Dendritic cell treated with granulocyte-macrophage colony-stimulating factor and Interleukin-4, amounts not matched to agents 40 ng/mL and 50 ng/mL, for 4 days (primary cell): ENCODE measurements around the gene TEX55.
"Not testable (repeated sequence)": the region's sequence is repeated elsewhere in the genome, so short reads cannot be mapped to it uniquely, and the experiment has no call there.

Experiments used
- H3K27ac Mint-ChIP-seq: one replicate; pipeline ENCODE4 v1.8.0; 2022; ENCODE audit warnings: mild to moderate bottlenecking, mixed read lengths
- H3K27me3 Mint-ChIP-seq: one replicate; pipeline ENCODE4 v1.8.0; 2022; ENCODE audit warnings: mild to moderate bottlenecking, mixed read lengths
- H3K36me3 Mint-ChIP-seq: one replicate; pipeline ENCODE4 v1.8.0; 2022; ENCODE audit warnings: low read depth, mixed read lengths
- H3K4me1 Mint-ChIP-seq: one replicate; pipeline ENCODE4 v1.8.0; 2022; ENCODE audit warnings: low read depth, mixed read lengths
- H3K4me3 Mint-ChIP-seq: one replicate; pipeline ENCODE4 v1.8.0; 2022; ENCODE audit warnings: mild to moderate bottlenecking, moderate library complexity, mixed read lengths
- H3K9me3 Mint-ChIP-seq: one replicate; pipeline ENCODE4 v1.8.0; 2022; ENCODE audit warnings: mixed read lengths
- intact Hi-C: fragments of 100-400 bp; cut with micrococcal nuclease; formaldehyde crosslinking; loops from one replicate; pipeline ENCODE4 v1.15.0; 2022

Gene TEX55

GRCh38 chr3:119145500-119146167 is at the start of gene TEX55:
Gene TEX55, plus strand, starts transcription at chr3:119146165. Its CDS starts 25 bp downstream, at chr3:119146190.
- Mint-ChIP-seq H3K36me3 (no peaks in the 10 kb centered on the region), H3K4me1 (no peaks in the 10 kb centered on the region), H3K27ac (no peak within 1 kb of the TSS), H3K4me3 (no peak within 1 kb of the TSS), H3K27me3 (no peaks in the 10 kb centered on the region), H3K9me3 (no peaks in the 10 kb centered on the region)
- intact Hi-C loops, result loop anchor here (5.0 to 10.0 kb wide), 2 partner anchors 97 to 539 kb away; partner anchors contain the start of gene B4GALT4

DNA sequence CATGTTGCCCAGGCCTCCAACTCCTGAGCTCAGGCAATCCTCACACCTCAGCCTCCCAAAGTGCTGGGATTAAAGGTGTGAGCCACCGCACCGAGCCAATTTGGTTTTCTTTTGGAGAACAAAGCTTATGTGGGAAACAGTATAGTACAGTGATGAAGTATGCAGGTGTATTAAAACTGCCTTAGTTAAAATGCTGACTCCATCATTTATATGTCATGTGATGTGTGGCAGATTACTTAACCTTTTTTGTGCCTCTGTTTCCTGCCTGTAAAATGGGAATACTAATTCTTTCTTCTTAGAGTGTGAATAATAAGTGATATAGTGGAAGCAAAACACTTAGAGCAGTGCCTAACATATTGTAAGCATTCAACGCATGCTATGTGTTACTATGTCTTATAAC is 48.0 kb upstream of the TEX55 start:
- Mint-ChIP-seq H3K36me3 (no peaks in the 10 kb centered on the region), H3K27ac (no peak overlapping the region), H3K27me3 (no peaks in the 10 kb centered on the region), H3K4me1 (no peaks in the 10 kb centered on the region), H3K4me3 (no peak overlapping the region), H3K9me3 (no peaks in the 10 kb centered on the region)
- intact Hi-C loops, result loop anchor here (1.0 kb wide), 1 partner anchor 216 kb away; no protein-coding TSS in a partner anchor

DNA sequence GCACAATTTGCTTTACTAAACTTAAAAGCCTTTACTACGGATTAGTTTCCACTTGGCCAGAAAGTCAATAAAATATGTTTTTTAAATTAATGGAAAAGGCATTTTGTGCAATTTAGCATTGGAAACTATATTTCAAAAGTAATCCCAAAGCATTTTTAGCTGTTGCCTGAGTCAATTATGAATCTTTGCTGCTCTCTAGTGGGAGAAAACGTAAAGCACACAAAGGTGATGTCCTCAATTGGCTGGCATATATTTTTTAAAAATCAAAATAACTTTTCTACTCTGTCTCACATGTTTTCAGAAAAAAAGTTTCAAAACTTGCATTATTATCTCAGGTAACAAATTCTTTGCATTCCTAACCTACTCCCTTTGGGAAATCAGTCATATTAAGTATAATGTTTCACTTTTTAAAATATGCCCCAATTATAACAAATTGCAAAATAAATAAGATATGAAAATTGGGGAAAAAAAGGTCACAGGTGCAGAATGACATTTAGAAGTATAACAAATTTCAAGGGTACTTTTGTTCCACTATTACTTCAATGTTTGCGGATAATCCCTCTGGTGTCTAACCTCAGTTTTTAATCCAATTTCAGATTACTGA is 47.2 kb upstream of the TEX55 start:
- intact Hi-C loops, result loop anchor here (1.0 kb wide), 1 partner anchor 216 kb away; no protein-coding TSS in a partner anchor
- H3K36me3 Mint-ChIP-seq, result no peaks in the 10 kb centered on the region
- no peak overlapping the region for H3K4me3 Mint-ChIP-seq
- no peak overlapping the region for H3K27ac Mint-ChIP-seq
- no peaks in the 10 kb centered on the region for H3K4me1 Mint-ChIP-seq
- no peaks in the 10 kb centered on the region for H3K9me3 Mint-ChIP-seq
- H3K27me3 Mint-ChIP-seq, result no peaks in the 10 kb centered on the region

- H3K4me1 Mint-ChIP-seq, result no peaks in the 10 kb centered on the region
- no peak overlapping the region for H3K27ac Mint-ChIP-seq
- H3K9me3 Mint-ChIP-seq, result no peaks in the 10 kb centered on the region
- H3K4me3 Mint-ChIP-seq, result no peak overlapping the region
- H3K27me3 Mint-ChIP-seq, result no peaks in the 10 kb centered on the region
- intact Hi-C loops, result no loop called here
- H3K36me3 Mint-ChIP-seq, result no peaks in the 10 kb centered on the region
Measured at GRCh38 chr3:119099785-119100184, 46.2 kb upstream of the TEX55 start.

- H3K4me3 Mint-ChIP-seq, result no peak overlapping the region
- no peaks in the 10 kb centered on the region for H3K4me1 Mint-ChIP-seq
- no peaks in the 10 kb centered on the region for H3K36me3 Mint-ChIP-seq
- H3K27me3 Mint-ChIP-seq, result peaks cover 2% of the 10 kb centered on the region
- intact Hi-C loops, result no loop called here
- no peaks in the 10 kb centered on the region for H3K9me3 Mint-ChIP-seq
- H3K27ac Mint-ChIP-seq, result no peak overlapping the region
Measured at GRCh38 chr3:119104031-119104430, 41.9 kb upstream of the TEX55 start.

DNA sequence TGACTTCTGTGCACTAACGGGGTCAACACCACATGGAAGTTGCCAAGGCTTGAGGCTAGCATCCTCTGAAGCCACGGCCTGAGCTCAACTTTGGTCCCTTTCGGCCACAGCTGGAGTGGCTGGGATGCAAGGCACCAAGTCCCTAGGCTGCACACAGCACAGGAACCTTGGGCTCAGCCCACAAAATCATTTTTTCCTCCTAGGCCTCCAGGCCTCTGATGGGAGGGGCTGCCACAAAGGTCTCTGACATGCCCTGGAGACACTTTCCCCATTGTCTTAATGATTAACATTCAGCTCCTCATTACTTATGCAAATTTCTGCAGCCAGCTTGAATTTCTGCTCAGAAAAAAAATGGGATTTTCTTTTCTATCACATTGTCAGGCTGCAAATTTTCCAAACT is 27.6 kb upstream of the TEX55 start:
- H3K27me3 Mint-ChIP-seq, intact Hi-C loops: not testable (repeated sequence)
- H3K9me3 Mint-ChIP-seq, result peaks cover 54% of the 10 kb centered on the region

GRCh38 chr3:119120480-119120879 is 25.5 kb upstream of the TEX55 start:
- Mint-ChIP-seq H3K36me3 (no peaks in the 10 kb centered on the region), H3K4me3 (no peak overlapping the region), H3K4me1 (no peaks in the 10 kb centered on the region), H3K9me3 (peaks cover 37% of the 10 kb centered on the region), H3K27me3 (no peaks in the 10 kb centered on the region), H3K27ac (no peak overlapping the region)
- intact Hi-C loops, result no loop called here

More for the DNA sequence above, 27.6 kb upstream of the TEX55 start:
- H3K4me3 Mint-ChIP-seq, H3K4me1 Mint-ChIP-seq, H3K36me3 Mint-ChIP-seq, H3K27ac Mint-ChIP-seq: not testable (repeated sequence)

DNA sequence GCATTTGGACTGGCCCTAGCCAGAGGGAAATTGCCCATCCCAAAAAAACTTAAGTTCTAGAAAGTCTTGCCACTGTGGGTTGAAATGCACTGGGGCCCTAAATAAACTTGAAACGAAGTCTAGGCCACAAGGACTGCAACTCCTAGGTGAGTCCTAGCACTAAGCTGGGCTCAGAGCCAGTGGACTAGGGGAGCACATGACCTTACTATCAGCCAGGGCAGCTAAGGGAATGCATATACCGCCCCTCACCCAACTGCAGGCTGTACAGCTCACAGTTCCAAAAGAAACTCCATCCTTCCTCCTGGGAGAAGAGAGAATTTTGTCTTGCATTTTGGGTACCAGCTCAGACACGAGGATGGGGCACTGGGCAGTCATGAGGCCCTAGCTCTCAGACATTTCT is 23.6 kb upstream of the TEX55 start:
- Mint-ChIP-seq H3K4me3 (no peak overlapping the region), H3K36me3 (no peaks in the 10 kb centered on the region), H3K9me3 (peaks cover 29% of the 10 kb centered on the region), H3K27me3 (no peaks in the 10 kb centered on the region), H3K27ac (no peak overlapping the region), H3K4me1 (no peaks in the 10 kb centered on the region)
- intact Hi-C loops, result no loop called here

DNA sequence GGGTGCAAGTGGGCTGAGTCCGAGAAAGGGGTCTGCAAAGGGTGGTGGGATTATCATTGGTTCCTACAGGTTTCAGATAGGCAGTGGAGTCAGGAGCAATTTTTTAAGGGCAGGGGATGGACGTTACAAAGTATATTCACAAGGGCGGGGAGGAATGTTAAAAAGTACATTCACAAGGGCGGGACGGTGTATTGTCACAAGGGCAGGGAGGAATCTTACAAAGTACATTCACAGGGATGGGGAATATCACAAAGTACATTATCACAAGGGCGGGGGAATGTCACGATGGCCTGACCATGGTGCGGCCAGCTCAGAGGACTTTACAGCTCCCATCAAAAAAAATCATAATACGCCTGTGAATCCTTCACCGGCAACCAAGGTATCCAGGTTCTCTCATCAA is 20.6 kb upstream of the TEX55 start:
- intact Hi-C loops, result no loop called here
- Mint-ChIP-seq H3K4me3 (no peak overlapping the region), H3K9me3 (no peaks in the 10 kb centered on the region), H3K27ac (no peak overlapping the region), H3K27me3 (no peaks in the 10 kb centered on the region), H3K36me3 (no peaks in the 10 kb centered on the region), H3K4me1 (no peaks in the 10 kb centered on the region)

- Mint-ChIP-seq H3K27me3 (no peaks in the 10 kb centered on the region), H3K9me3 (no peaks in the 10 kb centered on the region), H3K4me3 (no peak overlapping the region), H3K36me3 (no peaks in the 10 kb centered on the region), H3K4me1 (no peaks in the 10 kb centered on the region), H3K27ac (no peak overlapping the region)
- intact Hi-C loops, result no loop called here
Measured at GRCh38 chr3:119125742-119126504, 20.0 kb upstream of the TEX55 start.

GRCh38 chr3:119130291-119130690 is 15.7 kb upstream of the TEX55 start:
- intact Hi-C loops, H3K9me3 Mint-ChIP-seq, H3K4me1 Mint-ChIP-seq, H3K27ac Mint-ChIP-seq, H3K36me3 Mint-ChIP-seq, H3K4me3 Mint-ChIP-seq, H3K27me3 Mint-ChIP-seq: not testable (repeated sequence)

DNA sequence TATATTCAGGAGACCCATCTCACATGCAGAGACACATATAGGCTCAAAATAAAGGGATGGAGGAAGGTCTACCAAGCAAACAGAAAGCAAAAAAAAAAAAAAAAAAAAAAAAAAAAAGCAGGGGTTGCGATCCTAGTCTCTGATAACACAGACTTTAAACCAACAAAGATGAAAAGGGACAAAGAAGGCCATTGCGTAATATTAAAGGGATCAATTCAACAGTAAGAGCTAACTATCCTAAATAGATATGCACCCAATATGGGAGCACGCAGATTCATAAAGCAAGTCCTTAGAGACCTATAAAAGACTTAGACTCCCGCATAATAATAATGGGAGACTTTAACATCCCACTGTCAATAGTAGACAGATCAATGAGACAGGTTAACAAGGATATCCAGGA is 13.7 kb upstream of the TEX55 start:
- H3K27me3 Mint-ChIP-seq, H3K27ac Mint-ChIP-seq, H3K9me3 Mint-ChIP-seq, H3K4me3 Mint-ChIP-seq, H3K36me3 Mint-ChIP-seq, H3K4me1 Mint-ChIP-seq, intact Hi-C loops: not testable (repeated sequence)

- intact Hi-C loops, H3K4me3 Mint-ChIP-seq, H3K36me3 Mint-ChIP-seq, H3K27me3 Mint-ChIP-seq, H3K9me3 Mint-ChIP-seq, H3K4me1 Mint-ChIP-seq, H3K27ac Mint-ChIP-seq: not testable (repeated sequence)
Measured at GRCh38 chr3:119139360-119139759, 6.6 kb upstream of the TEX55 start.

DNA sequence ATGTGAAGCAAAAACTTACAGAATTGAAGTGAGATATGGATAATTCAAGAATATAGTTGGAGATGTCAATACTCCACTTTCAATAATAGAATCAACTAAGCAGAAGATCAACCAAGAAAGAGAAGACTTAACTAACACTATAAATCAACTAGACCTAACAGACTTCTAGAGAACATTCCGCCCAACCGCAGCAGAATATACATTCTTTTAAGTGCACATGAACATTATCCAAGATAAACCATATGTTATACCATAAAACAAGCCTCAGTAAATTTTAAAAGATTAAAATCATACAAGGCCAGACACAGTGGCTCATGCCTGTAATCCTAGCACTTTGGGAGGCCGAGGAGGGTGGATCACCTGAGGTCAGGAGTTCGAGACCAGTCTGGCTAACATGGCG is 5.5 kb upstream of the TEX55 start:
- Mint-ChIP-seq H3K27ac (no peak overlapping the region), H3K4me3 (no peak overlapping the region), H3K4me1 (no peaks in the 10 kb centered on the region), H3K9me3 (no peaks in the 10 kb centered on the region), H3K36me3 (no peaks in the 10 kb centered on the region), H3K27me3 (no peaks in the 10 kb centered on the region)
- intact Hi-C loops, result loop anchor here (10.0 kb wide), 1 partner anchor 544 kb away; no protein-coding TSS in a partner anchor
